Spleen (tissue), 11 donors: ENCODE results near the gene RPS15. TPM values are rescaled to one million over a fixed set of nuclear protein-coding genes. Genes with fewer than 3 reads are reported as not detected.
A peak's percentile ranks its signal among the peaks of the same experiment; 100 is the strongest.

Experiments used
- DNase-seq: peaks from one replicate; pipeline ENCODE4 v3.0.0-alpha.2; 2020
- H3K27ac ChIP-seq, 8 donors: fragments of 200-600 bp; sonication (generic) in 7 of 8; 1 replicate in 4 of 8; 2 replicates in 4 of 8; pipeline versions ENCODE4 v1.5.0 to v1.8.0; 2016 to 2021; ENCODE audit warnings: inconsistent platforms in 4 of 8, mild to moderate bottlenecking in 4 of 8, moderate library complexity in 1 of 8
- H3K27me3 ChIP-seq, 7 donors: fragments of 200-600 bp; sonication (generic) in 6 of 7; replicated peaks in 1 of 7; 1 replicate in 4 of 7; 2 replicates in 3 of 7; pipeline versions ENCODE4 v1.5.0 to v1.8.0; 2016 to 2021; ENCODE audit warnings: inconsistent platforms in 3 of 7, mild to moderate bottlenecking in 1 of 7
- H3K36me3 ChIP-seq, 6 donors: fragments of 200-600 bp; sonication (generic) in 5 of 6; 1 replicate in 4 of 6; 2 replicates in 2 of 6; pipeline versions ENCODE4 v1.5.0 to v1.8.0; 2016 to 2021; ENCODE audit warnings: inconsistent platforms in 2 of 6
- H3K4me1 ChIP-seq, 6 donors: fragments of 200-600 bp; sonication (generic) in 5 of 6; 1 replicate in 3 of 6; 2 replicates in 3 of 6; pipeline versions ENCODE4 v1.5.0 to v1.8.0; 2016 to 2021; ENCODE audit warnings: inconsistent platforms in 3 of 6
- H3K4me3 ChIP-seq, 8 donors: fragments of 200-600 bp; sonication (generic) in 7 of 8; 1 replicate in 4 of 8; 2 replicates in 4 of 8; pipeline versions ENCODE4 v1.5.0 to v1.8.0; 2016 to 2021; ENCODE audit warnings: inconsistent platforms in 4 of 8, mild to moderate bottlenecking in 4 of 8, moderate library complexity in 2 of 8
- H3K9me3 ChIP-seq, 8 donors: fragments of 200-600 bp; sonication (generic) in 7 of 8; 1 replicate in 4 of 8; 2 replicates in 4 of 8; pipeline versions ENCODE4 v1.5.0 to v1.8.0; 2016 to 2021; ENCODE audit warnings: inconsistent platforms in 4 of 8
- POLR2A ChIP-seq, 3 donors: fragments of 450-650 bp; IDR thresholded peaks; one replicate each; pipeline ENCODE4 v1.5.1; 2017; ENCODE audit warnings: antibody characterized with exemption in 3 of 3, mild to moderate bottlenecking in 1 of 3
- POLR2AphosphoS5 ChIP-seq, 3 donors: sonication (generic); formaldehyde crosslinking; IDR thresholded peaks; one replicate each; pipeline ENCODE4 v1.5.1; 2017; ENCODE audit warnings: antibody characterized with exemption in 3 of 3
- WGBS, 5 donors: extraction: QIAGEN DNeasy Blood & Tissue Kit in 3 of 5; methylation state at CpG; one replicate each; pipeline versions ENCODE4 v1.1.5 to v1.1.7; 2013 to 2018; 5-methylcytosine and 5-hydroxymethylcytosine counted together
- intact Hi-C: fragments of 100-400 bp; cut with DNase I; formaldehyde crosslinking; loops from one replicate; pipeline ENCODE4 v1.15.0; 2023; ENCODE audit warnings: low total_unique reads
- polyA plus RNA-seq, 3 donors: library from polyadenylated mRNA; stranded (reverse); fragments of 200-250 nt; gene quantifications; one replicate each; pipeline ENCODE4 v1.2.1, GENCODE V29; 2013
- total RNA-seq, 7 donors: library from RNA; depleted of rRNA in 3 of 7; stranded (reverse); fragments of >200 nt in 3 of 7; fragmentation: NEBNext Ultra II Directional in 4 of 7; extraction: Animal tissue kit (Norgen Biotek cat#: 25700) in 4 of 7; gene quantifications; one replicate each; pipeline versions ENCODE4 v1.1.0 to v1.2.1, GENCODE V29; 2016 to 2021
- TF ChIP-seq, protein P1 (sequence below), 11 experiments: fragments of 200-600 bp in 7 of 11; fragments of 450-650 bp in 4 of 11; sonication (generic) in 4 of 11; IDR thresholded peaks in 8 of 11; conservative IDR thresholded peaks in 3 of 11; 1 replicate in 7 of 11; 2 replicates in 4 of 11; pipeline versions ENCODE4 v1.4.0 to v1.8.0; 2016 to 2021; ENCODE audit warnings: antibody characterized with exemption in 11 of 11, inconsistent platforms in 4 of 11, mild to moderate bottlenecking in 1 of 11
- donor health status: healthy with polysubstance abuse.
- donor health status: DM: no; HTN: no; CAD: no; lungs with moderate emphysema.
- donor health status: DM: no; HTN: no; CAD: no.
- donor health status: Bipolar disorder and iron deficiency.
- donor health status: healthy.
- donor health status: DM: no; HTN: no; CAD: no.
- donor health status: DM: yes; HTN: yes; CAD: no.

The RPS15 gene
- total and polyA plus RNA-seq, 10 donors = 932 to 5,849 (median 4,147) TPM

DNA sequence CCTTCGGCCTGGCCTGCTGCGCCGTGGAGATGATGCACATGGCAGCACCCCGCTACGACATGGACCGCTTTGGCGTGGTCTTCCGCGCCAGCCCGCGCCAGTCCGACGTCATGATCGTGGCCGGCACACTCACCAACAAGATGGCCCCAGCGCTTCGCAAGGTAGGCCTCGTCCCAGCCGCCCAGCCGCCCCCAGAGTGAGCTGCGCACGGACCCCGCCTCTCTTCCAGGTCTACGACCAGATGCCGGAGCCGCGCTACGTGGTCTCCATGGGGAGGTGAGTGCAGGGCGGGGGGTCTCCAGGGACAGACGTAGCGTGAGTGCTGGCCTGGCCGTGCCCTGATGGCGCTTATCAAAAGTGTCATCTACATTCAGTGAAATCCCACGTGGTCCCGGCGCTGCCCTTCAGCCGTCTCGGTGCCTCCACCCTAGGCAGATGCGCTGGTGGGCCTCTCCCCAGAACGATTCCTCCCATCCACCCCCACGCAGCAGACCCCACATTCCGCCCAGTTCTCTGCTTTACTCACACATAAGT, 47.2 kb upstream of the RPS15 start:
- TF ChIP-seq POLR2A (IDR thresholded peaks at IDR 0.05) = no peak
- TF ChIP-seq, protein P1, sequence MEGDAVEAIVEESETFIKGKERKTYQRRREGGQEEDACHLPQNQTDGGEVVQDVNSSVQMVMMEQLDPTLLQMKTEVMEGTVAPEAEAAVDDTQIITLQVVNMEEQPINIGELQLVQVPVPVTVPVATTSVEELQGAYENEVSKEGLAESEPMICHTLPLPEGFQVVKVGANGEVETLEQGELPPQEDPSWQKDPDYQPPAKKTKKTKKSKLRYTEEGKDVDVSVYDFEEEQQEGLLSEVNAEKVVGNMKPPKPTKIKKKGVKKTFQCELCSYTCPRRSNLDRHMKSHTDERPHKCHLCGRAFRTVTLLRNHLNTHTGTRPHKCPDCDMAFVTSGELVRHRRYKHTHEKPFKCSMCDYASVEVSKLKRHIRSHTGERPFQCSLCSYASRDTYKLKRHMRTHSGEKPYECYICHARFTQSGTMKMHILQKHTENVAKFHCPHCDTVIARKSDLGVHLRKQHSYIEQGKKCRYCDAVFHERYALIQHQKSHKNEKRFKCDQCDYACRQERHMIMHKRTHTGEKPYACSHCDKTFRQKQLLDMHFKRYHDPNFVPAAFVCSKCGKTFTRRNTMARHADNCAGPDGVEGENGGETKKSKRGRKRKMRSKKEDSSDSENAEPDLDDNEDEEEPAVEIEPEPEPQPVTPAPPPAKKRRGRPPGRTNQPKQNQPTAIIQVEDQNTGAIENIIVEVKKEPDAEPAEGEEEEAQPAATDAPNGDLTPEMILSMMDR (IDR thresholded peaks at IDR 0.05 in 8 of 11, conservative IDR thresholded peaks at IDR 0.05 in 3 of 11) = no peak
- no peak for TF ChIP-seq POLR2AphosphoS5 (IDR thresholded peaks at IDR 0.05)
- no peaks in the 10 kb centered on the region for H3K9me3 ChIP-seq
- H3K36me3 ChIP-seq = peaks cover 0 to 99% (median 68%) of the 10 kb centered on the region in 6 donors

DNA sequence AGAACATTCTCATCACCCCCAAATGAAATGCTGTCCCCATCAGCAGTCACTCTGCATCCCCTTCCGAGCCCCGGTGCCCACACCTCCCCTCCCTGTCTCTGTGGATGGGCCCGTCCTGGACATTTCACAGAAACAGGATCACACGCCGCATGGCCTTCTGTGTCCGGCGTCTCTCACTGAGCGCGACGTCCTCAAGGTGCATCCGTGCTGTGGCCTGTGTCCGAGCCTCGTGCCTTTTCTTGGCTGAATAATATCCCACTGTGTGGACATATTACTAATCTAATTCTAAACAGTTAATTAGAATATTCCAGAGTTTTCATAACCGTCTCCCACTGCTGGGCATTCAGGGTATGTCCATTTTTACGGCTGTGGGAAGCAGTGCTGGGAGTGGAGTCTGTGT, 45.8 kb upstream of the RPS15 start:
- Histone ChIP-seq H3K27ac (no peak overlapping the region), H3K9me3 (no peaks in the 10 kb centered on the region), H3K36me3 (peaks cover 0 to 89% (median 68%) of the 10 kb centered on the region in 6 donors), H3K27me3 (no peaks in the 10 kb centered on the region), H3K4me1 (peaks cover 0 to 25% (median 6%) of the 10 kb centered on the region in 6 donors), H3K4me3 (no peak overlapping the region)
- no peak for DNase-seq
- TF ChIP-seq POLR2A (IDR thresholded peaks at IDR 0.05) = no peak
- TF ChIP-seq, protein P1 (IDR thresholded peaks at IDR 0.05 in 8 of 11, conservative IDR thresholded peaks at IDR 0.05 in 3 of 11) = no peak
- TF ChIP-seq POLR2AphosphoS5 (IDR thresholded peaks at IDR 0.05) = no peak
- intact Hi-C loops = no loop called here
- 95 to 97% (median 95%) methylated on average over 15 of the region's 15 CpGs for WGBS, 5 donors

More for the DNA sequence above, 47.2 kb upstream of the RPS15 start:
- no peaks in the 10 kb centered on the region for H3K27me3 ChIP-seq
- intact Hi-C loops = no loop called here
- no peak overlapping the region for H3K4me3 ChIP-seq
- H3K4me1 ChIP-seq = peaks cover 0 to 26% (median 10%) of the 10 kb centered on the region in 6 donors
- no peak for DNase-seq
- 94 to 97% (median 95%) methylated on average over 34 to 42 of the region's 42 CpGs for WGBS, 5 donors
- no peak overlapping the region for H3K27ac ChIP-seq

DNA sequence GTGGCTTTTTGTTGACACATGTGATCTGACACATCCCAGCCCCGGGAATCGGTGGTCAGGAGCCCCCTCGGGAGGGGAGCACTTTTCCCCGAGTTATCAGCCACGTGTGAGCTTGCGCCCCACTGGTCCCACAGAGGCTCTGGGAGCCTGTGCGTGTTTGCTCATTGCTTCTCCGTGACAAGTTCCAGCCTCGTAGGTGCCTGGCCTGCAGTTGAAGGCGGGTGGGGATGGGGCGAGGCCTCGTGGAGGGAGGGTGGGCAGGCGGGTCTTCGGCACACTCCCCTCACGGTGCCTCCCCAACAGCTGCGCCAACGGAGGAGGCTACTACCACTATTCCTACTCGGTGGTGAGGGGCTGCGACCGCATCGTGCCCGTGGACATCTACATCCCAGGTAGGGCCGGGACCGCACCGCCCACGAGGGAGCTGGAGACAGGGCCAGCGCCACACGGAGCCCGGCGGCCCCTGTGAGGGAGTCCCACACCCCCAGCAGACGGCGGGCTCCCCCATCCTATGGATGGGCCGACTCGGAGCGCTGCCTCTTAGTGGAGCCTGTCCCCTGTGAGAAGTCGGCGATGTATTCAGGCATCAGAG, 45.2 kb upstream of the RPS15 start:
- intact Hi-C loops = no loop called here
- H3K4me1 ChIP-seq = peaks cover 0 to 21% (median 5%) of the 10 kb centered on the region in 6 donors
- H3K36me3 ChIP-seq = peaks cover 0 to 83% (median 66%) of the 10 kb centered on the region in 6 donors
- H3K27me3 ChIP-seq = no peaks in the 10 kb centered on the region
- no peak overlapping the region for H3K27ac ChIP-seq
- 86 to 97% (median 96%) methylated on average over 10 to 37 of the region's 37 CpGs for WGBS, 5 donors
- H3K4me3 ChIP-seq = no peak overlapping the region
- H3K9me3 ChIP-seq = no peaks in the 10 kb centered on the region
- TF ChIP-seq POLR2AphosphoS5 (IDR thresholded peaks at IDR 0.05) (peak in 1 of 3 donors; percentile 34), POLR2A (IDR thresholded peaks at IDR 0.05) (no peak)
- TF ChIP-seq, protein P1 (IDR thresholded peaks at IDR 0.05 in 8 of 11, conservative IDR thresholded peaks at IDR 0.05 in 3 of 11) = no peak
- DNase-seq = no peak

DNA sequence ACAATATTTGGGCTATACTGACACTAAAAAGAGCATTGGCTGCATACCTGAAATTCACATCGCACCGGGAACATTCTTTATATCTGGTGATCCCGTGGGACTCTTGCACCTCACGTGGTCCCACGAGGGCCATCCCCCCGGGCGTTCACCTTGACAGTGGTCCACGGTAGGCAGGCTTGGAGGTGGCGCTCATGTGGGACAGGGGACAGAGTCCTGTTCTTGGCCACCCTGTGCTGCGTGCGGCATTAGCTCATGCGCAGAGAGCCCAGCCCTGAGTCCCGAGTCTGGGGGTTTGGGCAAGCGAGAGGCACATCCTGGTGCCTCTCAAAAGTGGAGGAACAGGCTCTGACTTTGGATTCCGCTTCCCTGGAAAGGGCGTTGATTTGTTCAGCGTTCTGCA, 44.4 kb upstream of the RPS15 start:
- 91 to 95% (median 94%) methylated on average over 7 to 17 of the region's 17 CpGs for WGBS, 5 donors
- H3K36me3 ChIP-seq = peaks cover 0 to 75% (median 58%) of the 10 kb centered on the region in 6 donors
- H3K9me3 ChIP-seq = no peaks in the 10 kb centered on the region

More for the DNA sequence above, 44.4 kb upstream of the RPS15 start:
- intact Hi-C loops = no loop called here
- H3K27me3 ChIP-seq = no peaks in the 10 kb centered on the region
- no peak overlapping the region for H3K4me3 ChIP-seq
- DNase-seq = no peak
- no peak for TF ChIP-seq POLR2A (IDR thresholded peaks at IDR 0.05)
- TF ChIP-seq, protein P1 (IDR thresholded peaks at IDR 0.05 in 8 of 11, conservative IDR thresholded peaks at IDR 0.05 in 3 of 11) = no peak
- TF ChIP-seq POLR2AphosphoS5 (IDR thresholded peaks at IDR 0.05) = no peak
- no peak overlapping the region for H3K27ac ChIP-seq
- peaks cover 0 to 18% (median 5%) of the 10 kb centered on the region in 6 donors for H3K4me1 ChIP-seq
